GM21528 (cell line): ENCODE data around the gene TP53I11.

Experiments
- ATAC-seq: cut with Tn5 transposase; IDR thresholded peaks from one replicate; pipeline ENCODE4 v1.9.1; 2021; ENCODE audit warnings: mild to moderate bottlenecking, moderate library complexity; ENCODE audit not compliant: unreplicated experiment, low FRiP score

The TP53I11 gene

GRCh38 chr11:44960200-44960845 is 9.6 kb upstream of the TP53I11 start:
- ATAC-seq = no peak

- no peak for ATAC-seq
These were observed 8.4 kb upstream of the TP53I11 start for GRCh38 chr11:44959064-44959463.

GRCh38 chr11:44957776-44958564 is 7.3 kb upstream of the TP53I11 start:
- ATAC-seq = no peak

- ATAC-seq = no peak
These were observed 6.4 kb upstream of the TP53I11 start for GRCh38 chr11:44957040-44957515.

GRCh38 chr11:44955015-44955738 is 4.5 kb upstream of the TP53I11 start:
- ATAC-seq = no peak

- ATAC-seq = no peak
These were observed 3.6 kb upstream of the TP53I11 start for GRCh38 chr11:44954051-44954906.

GRCh38 chr11:44952500-44953260 is 2.0 kb upstream of the TP53I11 start:
- ATAC-seq = no peak

GRCh38 chr11:44952082-44952481 is 1.4 kb upstream of the TP53I11 start:
- ATAC-seq = no peak

GRCh38 chr11:44950031-44950624 is 555 bp downstream of the TP53I11 start:
- no peak for ATAC-seq

- ATAC-seq = no peak
These were observed 1.3 kb downstream of the TP53I11 start for GRCh38 chr11:44949160-44950030.

GRCh38 chr11:44948155-44948554 is 2.5 kb downstream of the TP53I11 start:
- ATAC-seq = no peak

GRCh38 chr11:44947114-44947513 is 3.6 kb downstream of the TP53I11 start:
- ATAC-seq = no peak

- no peak for ATAC-seq
These were observed 4.4 kb downstream of the TP53I11 start for GRCh38 chr11:44946263-44946662.

GRCh38 chr11:44945666-44946065 is 5.0 kb downstream of the TP53I11 start:
- ATAC-seq = no peak

- no peak for ATAC-seq
These were observed 5.8 kb downstream of the TP53I11 start for GRCh38 chr11:44944853-44945235.

- ATAC-seq = no peak
These were observed 6.4 kb downstream of the TP53I11 start for GRCh38 chr11:44944181-44944852.

- no peak for ATAC-seq
These were observed 7.0 kb downstream of the TP53I11 start for GRCh38 chr11:44943696-44944095.

GRCh38 chr11:44943118-44943517 is 7.6 kb downstream of the TP53I11 start:
- no peak for ATAC-seq
